ENCODE results near the gene LRIT1.

LRIT1 gene

GRCh38 chr10:84214046-84214572 is 27.2 kb downstream of the LRIT1 start:
- no peak for DNase-seq (ENCODE audit: low spot score)

- no peak for DNase-seq (ENCODE audit: low spot score)
Measured at GRCh38 chr10:84213076-84213475, 28.3 kb downstream of the LRIT1 start.

GRCh38 chr10:84212014-84212413 is 29.3 kb downstream of the LRIT1 start:
- DNase-seq (ENCODE audit: low spot score), result no peak

GRCh38 chr10:84211566-84211965 is 29.8 kb downstream of the LRIT1 start:
- DNase-seq (ENCODE audit: low spot score), result no peak

GRCh38 chr10:84208023-84208422 is 33.3 kb downstream of the LRIT1 start:
- DNase-seq (ENCODE audit: low spot score), result no peak

GRCh38 chr10:84205853-84206525 is 35.4 kb downstream of the LRIT1 start:
- DNase-seq (ENCODE audit: low spot score), result no peak

GRCh38 chr10:84205049-84205852 is 36.1 kb downstream of the LRIT1 start:
- DNase-seq (ENCODE audit: low spot score), result peak; percentile 74

GRCh38 chr10:84204610-84205009 is 36.7 kb downstream of the LRIT1 start:
- no peak for DNase-seq (ENCODE audit: low spot score)

- peak; percentile 42 for DNase-seq (ENCODE audit: low spot score)
Measured at GRCh38 chr10:84204122-84204521, 37.2 kb downstream of the LRIT1 start.

- DNase-seq (ENCODE audit: low spot score), result no peak
Measured at GRCh38 chr10:84202349-84202748, 39.0 kb downstream of the LRIT1 start.

GRCh38 chr10:84201682-84202081 is 39.7 kb downstream of the LRIT1 start:
- no peak for DNase-seq (ENCODE audit: low spot score)

- no peak for DNase-seq (ENCODE audit: low spot score)
Measured at GRCh38 chr10:84201244-84201606, 40.1 kb downstream of the LRIT1 start.

- DNase-seq (ENCODE audit: low spot score), result no peak
Measured at GRCh38 chr10:84200537-84201243, 40.7 kb downstream of the LRIT1 start.

- DNase-seq (ENCODE audit: low spot score), result no peak
Measured at GRCh38 chr10:84198206-84198915, 43.0 kb downstream of the LRIT1 start.

- no peak for DNase-seq (ENCODE audit: low spot score)
Measured at GRCh38 chr10:84197643-84198042, 43.7 kb downstream of the LRIT1 start.

- no peak for DNase-seq (ENCODE audit: low spot score)
Measured at GRCh38 chr10:84196941-84197340, 44.4 kb downstream of the LRIT1 start.

GRCh38 chr10:84196083-84196482 is 45.3 kb downstream of the LRIT1 start:
- DNase-seq (ENCODE audit: low spot score), result no peak

GRCh38 chr10:84195044-84195830 is 46.1 kb downstream of the LRIT1 start:
- DNase-seq (ENCODE audit: low spot score), result no peak

GRCh38 chr10:84194424-84195043 is 46.8 kb downstream of the LRIT1 start, which contains the start of gene CDHR1:
Gene CDHR1, plus strand, starts transcription at chr10:84194537. Its CDS starts 224 bp downstream, at chr10:84194761.
- peak; percentile 66 for DNase-seq (ENCODE audit: low spot score)

GRCh38 chr10:84193846-84194423 is 47.4 kb downstream of the LRIT1 start:
- DNase-seq (ENCODE audit: low spot score), result no peak

All from germinal center (tissue), 1 donor.